Measurements from ENCODE around the gene IDI2.

The IDI2 gene

GRCh38 chr10:976316-976715 is 49.3 kb downstream of the IDI2 start:
- no peak for DNase-seq

GRCh38 chr10:974785-975074 is 50.9 kb downstream of the IDI2 start:
- DNase-seq = no peak

- DNase-seq = no peak
These were observed 51.4 kb downstream of the IDI2 start for GRCh38 chr10:974038-974784.

- DNase-seq = no peak
These were observed 52.9 kb downstream of the IDI2 start for GRCh38 chr10:972763-973162.

GRCh38 chr10:971613-972012 is 54.0 kb downstream of the IDI2 start:
- DNase-seq = no peak

- no peak for DNase-seq
These were observed 54.5 kb downstream of the IDI2 start for GRCh38 chr10:971150-971542.

- DNase-seq = no peak
These were observed 55.1 kb downstream of the IDI2 start for GRCh38 chr10:970311-971149.

GRCh38 chr10:969473-970150 is 56.0 kb downstream of the IDI2 start:
- no peak for DNase-seq

Data from COR-L47 (cell line).